GM10266 (cell line): ENCODE results near the gene JPT2.
"Not testable (repeated sequence)": the region's sequence is repeated elsewhere in the genome, so short reads cannot be mapped to it uniquely, and the experiment has no call there.

Experiments
- DNase-seq: peaks from one replicate; pipeline ENCODE4 v3.0.0; 2012; ENCODE audit errors: extremely low spot score
- TF ChIP-seq, protein P1 (sequence below): IDR thresholded peaks from 2 replicates; pipeline ENCODE4 v1.5.1; 2012; ENCODE audit warnings: mild to moderate bottlenecking, low read depth; ENCODE audit not compliant: control insufficient read depth, insufficient read depth; ENCODE audit errors: missing control alignments

The JPT2 gene

DNA sequence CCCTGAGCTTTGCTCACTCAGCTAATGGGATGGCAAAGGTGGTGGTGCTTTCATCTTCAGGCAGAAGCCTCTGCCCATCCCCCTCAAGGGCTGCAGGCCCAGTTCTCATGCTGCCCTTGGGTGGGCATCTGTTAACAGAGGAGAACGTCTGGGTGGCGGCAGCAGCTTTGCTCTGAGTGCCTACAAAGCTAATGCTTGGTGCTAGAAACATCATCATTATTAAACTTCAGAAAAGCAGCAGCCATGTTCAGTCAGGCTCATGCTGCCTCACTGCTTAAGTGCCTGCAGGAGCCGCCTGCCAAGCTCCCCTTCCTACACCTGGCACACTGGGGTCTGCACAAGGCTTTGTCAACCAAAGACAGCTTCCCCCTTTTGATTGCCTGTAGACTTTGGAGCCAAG lies 22.2 kb downstream of the JPT2 start:
- TF ChIP-seq, protein P1, sequence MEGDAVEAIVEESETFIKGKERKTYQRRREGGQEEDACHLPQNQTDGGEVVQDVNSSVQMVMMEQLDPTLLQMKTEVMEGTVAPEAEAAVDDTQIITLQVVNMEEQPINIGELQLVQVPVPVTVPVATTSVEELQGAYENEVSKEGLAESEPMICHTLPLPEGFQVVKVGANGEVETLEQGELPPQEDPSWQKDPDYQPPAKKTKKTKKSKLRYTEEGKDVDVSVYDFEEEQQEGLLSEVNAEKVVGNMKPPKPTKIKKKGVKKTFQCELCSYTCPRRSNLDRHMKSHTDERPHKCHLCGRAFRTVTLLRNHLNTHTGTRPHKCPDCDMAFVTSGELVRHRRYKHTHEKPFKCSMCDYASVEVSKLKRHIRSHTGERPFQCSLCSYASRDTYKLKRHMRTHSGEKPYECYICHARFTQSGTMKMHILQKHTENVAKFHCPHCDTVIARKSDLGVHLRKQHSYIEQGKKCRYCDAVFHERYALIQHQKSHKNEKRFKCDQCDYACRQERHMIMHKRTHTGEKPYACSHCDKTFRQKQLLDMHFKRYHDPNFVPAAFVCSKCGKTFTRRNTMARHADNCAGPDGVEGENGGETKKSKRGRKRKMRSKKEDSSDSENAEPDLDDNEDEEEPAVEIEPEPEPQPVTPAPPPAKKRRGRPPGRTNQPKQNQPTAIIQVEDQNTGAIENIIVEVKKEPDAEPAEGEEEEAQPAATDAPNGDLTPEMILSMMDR = no peak
- no peak for DNase-seq

DNA sequence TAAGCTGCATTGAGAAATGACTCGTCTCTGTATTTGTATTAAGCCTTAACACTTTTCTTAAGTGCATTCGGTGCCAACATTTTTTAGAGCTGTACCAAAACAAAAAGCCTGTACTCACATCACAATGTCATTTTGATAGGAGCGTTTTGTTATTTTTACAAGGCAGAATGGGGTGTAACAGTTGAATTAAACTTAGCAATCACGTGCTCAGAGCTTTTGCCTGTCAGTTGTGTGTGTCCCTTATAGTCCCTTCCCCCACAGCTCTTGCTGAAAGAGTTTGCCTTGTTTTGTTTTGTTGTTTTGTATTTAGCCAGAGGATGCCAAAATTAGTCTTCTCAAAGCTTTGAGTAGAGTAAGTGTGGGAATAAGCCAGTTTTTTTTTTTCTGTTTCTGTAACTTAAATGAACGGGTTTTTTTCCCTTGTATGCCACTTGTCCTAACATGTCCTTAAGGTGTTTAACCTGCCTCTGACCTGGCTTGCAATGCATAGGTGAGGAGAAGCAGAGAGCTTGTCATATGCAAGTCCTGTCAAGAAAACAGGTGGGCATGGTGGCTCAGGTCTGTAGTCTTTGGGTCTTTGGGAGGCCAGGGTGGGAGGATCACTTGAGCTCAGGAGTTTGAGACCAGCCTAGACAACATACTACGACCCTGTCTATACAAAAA lies 23.3 kb downstream of the JPT2 start:
- TF ChIP-seq, protein P1 = no peak
- DNase-seq = no peak

GRCh38 chr16:1705324-1705687 lies 27.2 kb downstream of the JPT2 start:
- not testable (repeated sequence) for DNase-seq

GRCh38 chr16:1705688-1706385 lies 27.8 kb downstream of the JPT2 start, which contains the start of gene MAPK8IP3:
TSS of gene MAPK8IP3 (plus strand) at chr16:1706195. CDS start at chr16:1706340, 145 bp downstream.
- TF ChIP-seq, protein P1 = peak; percentile 99
- peak; percentile 100 for DNase-seq

DNA sequence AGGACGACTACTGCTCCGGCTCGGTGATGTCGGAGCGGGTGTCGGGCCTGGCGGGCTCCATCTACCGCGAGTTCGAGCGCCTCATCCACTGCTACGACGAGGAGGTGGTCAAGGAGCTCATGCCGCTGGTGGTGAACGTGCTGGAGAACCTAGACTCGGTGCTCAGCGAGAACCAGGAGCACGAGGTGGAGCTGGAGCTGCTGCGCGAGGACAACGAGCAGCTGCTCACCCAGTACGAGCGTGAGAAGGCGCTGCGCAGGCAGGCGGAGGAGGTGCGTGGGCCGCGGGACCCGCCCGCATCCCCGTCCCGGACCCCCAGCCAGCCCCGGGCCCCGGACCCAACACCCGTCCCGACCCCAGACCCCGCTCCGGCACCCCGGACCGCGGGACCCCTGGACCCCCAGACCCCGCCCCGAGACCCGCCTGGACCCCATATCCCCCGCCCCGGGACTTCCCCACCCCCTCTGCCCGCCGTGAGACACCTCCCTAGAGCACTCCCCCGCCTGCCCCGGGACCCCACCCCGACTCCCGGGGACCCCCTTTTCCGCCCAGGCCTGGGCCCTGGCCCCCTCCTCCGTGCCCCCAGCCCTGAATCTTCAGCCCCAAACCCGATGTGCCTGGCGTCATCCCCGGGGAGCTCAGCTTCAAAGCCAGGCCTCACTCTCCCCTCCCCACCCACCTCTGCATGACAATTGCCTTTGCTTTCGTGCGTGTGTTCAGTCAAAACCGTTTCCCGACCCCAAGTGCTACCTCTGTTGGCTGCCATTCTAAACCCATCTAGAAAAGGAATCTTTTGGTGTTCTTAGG lies 28.5 kb downstream of the JPT2 start:
- TF ChIP-seq, protein P1 = no peak
- DNase-seq = peak; percentile 75

DNA sequence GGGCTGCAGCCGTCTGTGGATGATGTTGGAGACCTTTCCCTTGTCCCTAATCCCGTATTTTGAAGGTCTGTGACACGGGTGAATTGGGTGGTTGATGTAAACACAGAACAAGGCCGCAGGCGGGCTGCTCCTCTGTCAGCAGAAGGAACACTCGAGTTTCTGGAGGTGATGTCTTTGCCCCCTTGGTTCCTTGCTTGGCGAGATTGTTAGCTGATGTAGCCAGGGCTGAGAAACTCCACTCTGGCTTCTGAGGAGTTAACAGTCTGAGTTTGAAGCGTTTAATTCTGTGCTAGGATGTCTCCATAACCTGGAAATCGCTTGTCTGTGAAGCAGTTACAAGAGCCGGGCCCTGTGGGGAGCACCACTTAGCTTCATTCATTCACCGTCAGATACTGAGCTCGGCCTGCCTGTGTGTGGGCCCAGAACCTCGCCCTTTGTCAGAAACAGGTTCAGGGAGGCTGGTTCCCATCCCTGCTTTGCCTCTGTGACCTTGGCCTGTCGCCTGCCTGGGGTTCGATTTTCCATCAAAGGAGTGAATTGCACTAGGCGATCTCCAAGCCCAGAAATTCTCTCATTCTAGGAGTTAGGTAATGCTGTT lies 29.2 kb downstream of the JPT2 start:
- TF ChIP-seq, protein P1 = no peak
- peak; percentile 47 for DNase-seq

DNA sequence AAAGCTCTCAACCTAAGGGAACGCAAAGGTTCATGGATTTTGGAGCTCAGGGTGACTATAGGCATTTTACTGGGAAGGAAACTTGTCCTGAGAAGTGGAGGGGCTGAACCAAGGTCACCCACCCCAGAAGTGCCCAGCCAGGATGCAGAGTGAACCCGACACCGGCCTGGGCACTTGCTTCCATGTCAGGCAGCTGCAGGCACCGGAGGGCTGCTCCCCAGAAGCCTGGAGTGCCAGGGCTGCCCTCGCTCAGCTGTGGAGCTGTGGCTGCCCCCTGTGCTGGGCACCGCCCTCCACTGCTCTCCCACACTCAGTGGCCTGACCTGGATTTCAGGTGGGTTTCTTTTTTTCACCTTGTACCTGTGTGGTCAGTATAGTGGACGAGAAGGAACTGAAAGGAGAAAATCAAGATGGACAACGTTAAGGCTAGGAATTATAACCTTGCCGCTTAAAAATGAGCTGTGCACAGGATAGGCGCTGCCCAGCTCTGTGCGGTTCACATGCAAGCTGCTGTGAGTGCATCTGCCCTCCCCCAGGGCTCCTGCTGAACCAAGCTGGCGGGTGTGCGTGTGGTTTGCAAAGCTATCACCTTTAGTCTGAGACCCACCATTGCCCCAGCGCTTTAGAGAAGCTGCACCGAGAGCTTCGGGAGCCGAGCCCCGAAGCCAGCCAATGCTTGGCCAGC lies 30.1 kb downstream of the JPT2 start:
- TF ChIP-seq, protein P1 = no peak
- no peak for DNase-seq
